T-helper 2 cell treated with Interferon-gamma antibody and Interleukin-4, amounts not matched to agents 100 ng/mL and 5 ng/mL, for 36 hours (primary cell): ENCODE results near the gene ATP8B1. TPM values are rescaled to one million over a fixed set of nuclear protein-coding genes. Genes with fewer than 3 reads are reported as not detected.

ENCODE experiments used
- intact Hi-C: fragments of 100-400 bp; cut with micrococcal nuclease; formaldehyde crosslinking; loops from one replicate; pipeline ENCODE4 v1.15.1; 2023
- total RNA-seq: library from RNA; stranded (reverse); gene quantifications from 2 replicates; pipeline ENCODE4 v1.2.3, GENCODE V29; 2022

Gene ATP8B1
- total RNA-seq, 1 donor from 2014 or later: not detected

DNA sequence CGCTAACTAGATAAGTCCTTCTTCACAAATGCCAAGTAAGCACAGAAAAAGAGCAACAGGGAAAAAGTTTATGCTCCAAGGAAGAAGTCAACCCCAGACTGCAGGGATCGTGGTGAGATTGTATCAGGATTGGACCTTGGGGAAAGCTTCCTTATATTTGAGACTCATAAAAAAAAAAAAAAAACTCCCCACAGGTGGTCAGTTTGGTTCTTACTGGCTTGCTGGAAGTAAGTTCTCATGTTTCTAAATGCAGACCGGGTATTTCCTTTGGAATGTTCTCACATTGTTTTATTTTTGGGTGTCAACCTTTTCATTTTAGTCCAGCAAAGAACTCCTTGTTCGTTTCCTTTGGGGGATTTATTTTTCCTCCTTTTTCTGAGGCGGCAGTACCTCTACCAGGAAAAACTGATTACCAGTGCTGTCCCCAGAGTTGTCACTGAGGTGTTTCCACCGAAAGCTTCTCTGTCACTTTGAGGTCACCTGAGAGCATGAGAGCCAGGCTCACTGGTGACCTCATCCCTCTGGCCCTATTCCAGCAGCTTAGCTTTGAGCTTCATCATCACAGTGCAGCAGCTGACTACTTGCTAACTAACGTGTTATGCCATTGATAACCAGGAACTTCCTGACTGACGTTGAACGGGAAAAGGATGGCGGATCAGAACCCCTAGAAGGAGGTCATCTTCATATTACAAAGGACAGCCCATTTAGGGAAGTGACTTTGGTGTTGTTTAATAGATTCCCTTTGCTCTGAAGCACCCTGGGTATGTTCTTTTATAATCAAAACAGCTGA lies 16.8 kb upstream of the ATP8B1 start:
- intact Hi-C loops: no loop called here

DNA sequence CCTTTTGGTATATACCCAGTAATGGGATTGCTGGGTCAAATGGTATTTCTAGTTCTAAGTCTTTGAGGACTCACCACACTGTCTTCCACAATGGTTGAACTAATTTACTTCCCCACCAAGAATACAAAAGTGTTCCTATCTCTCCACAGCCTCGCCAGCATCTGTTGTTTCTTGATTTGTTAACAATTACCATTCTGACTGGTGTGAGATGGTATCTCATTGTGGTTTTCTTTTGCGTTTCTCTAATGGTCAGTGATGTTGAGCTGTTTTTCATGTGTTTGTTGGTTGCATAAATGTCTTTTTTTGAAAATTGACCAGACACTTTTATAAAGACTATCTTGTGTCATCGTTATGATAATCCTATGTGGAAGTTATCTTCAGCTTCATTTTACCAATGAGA lies 16.0 kb upstream of the ATP8B1 start:
- intact Hi-C loops: no loop called here

DNA sequence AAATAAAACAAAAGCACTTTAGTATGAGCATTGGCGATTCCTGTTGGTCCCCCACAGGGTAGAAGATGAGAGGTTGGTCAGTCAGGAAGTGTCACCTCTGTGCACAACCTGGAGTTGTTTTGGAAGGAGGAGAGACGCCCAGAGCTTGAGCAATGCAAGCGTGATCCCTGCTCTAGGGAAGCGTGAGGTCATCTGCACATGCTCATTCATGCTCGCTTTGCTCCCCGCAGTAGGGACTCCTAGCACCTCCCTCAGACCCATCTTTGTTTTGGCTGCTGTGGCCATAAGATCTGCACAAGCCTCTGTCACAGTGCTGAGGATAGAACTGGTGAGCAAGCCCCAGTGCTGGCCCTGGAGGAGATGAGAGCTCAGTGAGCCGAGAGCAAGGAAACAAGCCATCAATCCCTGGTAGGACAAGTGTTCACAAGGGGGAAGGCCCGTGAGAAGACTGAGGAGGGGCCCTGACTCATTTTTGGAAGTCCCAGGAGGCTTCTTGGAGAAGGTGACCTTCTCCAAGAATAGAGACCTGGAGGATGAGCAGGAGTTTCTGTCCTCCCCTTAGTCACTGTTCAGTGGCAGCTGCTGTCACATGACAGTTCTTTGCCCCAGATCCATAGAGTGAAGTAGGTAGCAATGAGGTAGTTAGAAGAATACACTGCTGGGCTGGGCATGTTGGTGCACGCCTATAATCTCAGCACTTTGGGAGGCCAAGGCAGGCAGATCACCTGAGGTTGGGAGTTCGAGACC lies 13.3 kb upstream of the ATP8B1 start:
- intact Hi-C loops: no loop called here

DNA sequence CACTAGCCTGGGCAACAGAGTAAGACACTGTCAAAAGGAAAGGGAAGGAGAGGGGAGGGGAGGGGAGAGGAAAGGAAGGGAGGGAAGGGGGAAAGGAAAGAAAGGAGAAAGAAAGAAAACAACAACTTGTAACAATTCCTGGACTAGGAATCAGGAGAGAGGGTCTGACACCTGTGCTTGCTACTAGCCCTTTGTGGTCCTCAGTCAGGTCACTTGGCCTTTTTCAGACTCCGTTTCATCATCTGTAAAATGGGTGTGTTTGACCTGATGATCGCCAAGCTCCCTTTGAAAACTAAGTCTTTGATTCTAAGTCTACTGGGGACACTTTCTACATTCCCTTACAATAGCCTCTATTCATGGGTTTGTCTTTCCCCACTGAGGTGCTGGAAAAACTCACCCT lies 11.4 kb upstream of the ATP8B1 start:
- intact Hi-C loops: no loop called here

DNA sequence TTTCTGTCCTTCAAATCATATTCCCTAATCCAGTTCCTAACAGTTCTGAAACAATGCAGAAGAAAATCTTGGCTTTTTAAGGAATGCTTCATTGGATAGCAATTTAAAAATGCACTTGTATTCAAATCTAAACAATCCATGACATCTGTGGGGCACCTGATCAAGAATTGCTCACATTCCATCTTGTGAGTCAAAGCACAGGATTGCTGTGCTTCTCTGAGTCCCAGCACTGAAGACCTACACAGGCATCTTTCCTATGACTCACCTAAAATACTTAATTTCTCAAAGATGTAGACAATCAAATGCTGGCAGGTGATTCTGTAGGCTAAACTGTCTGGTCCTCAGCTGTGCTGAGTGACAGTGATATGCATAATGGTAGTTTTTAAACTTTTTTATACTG lies 10.1 kb upstream of the ATP8B1 start:
- intact Hi-C loops: no loop called here

DNA sequence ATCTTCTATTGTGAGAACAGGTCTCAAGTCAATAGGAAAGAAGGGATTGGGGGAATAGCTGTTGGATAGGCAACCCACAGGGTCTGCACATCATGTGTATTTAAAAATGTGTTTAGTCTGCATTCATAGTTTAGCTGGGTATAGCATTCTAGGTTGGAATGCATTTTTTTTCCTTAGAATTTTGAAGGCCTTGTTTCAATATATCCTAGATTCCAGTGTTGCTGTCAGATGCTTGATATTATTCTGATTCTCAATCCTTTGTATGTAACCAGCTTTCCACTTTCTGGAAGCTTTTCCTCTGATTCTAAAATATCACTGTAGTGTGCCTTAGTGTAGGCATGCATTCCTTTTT lies 9.0 kb upstream of the ATP8B1 start:
- intact Hi-C loops: no loop called here

DNA sequence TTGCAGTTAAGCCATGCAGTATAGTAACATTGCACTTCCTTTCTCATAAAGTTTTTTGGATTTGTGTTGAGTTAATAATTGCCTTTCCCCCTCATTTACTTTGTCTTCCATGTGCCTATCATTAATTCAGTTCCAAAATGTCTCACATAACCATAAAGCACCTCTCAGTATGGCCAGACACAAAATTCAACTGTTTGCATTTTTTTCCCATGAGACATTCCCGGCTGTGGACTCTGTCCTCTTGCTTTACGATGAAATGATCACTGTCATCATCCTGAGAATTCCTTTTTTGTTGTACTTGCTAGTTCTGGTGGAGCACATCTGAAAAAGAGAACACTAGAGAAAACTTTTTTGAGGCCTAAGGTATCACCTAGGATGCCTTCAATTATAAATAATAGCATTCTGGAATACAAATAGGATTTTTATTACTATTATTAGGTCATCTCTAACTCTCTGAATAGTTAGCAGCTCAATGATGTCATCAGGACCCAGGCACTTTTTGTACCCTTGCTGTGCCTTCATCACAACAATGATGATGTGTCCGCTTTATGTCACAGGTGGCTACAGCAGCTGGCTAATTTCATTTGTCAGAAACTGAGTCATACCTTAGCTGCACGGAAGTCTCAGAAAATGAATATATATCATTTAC lies 8.5 kb upstream of the ATP8B1 start:
- intact Hi-C loops: no loop called here

DNA sequence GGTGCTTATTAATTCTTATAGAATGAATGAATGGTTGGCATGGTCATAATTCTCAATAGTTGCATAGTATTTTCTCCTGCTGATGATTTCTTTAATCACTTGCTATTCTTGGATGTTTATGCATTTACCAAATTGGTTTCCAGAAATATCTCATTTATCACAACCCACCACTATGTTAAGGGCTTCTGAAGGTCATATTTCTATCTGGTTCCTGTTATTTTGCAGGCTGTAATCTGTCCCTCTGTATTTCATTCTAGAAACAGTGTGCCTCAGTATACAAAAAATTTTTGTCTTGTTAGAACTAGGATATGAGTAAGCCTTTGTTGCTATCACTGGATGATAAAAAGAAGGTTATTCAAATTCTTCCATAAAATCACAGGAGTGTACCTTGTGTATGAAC lies 6.1 kb upstream of the ATP8B1 start:
- intact Hi-C loops: no loop called here

DNA sequence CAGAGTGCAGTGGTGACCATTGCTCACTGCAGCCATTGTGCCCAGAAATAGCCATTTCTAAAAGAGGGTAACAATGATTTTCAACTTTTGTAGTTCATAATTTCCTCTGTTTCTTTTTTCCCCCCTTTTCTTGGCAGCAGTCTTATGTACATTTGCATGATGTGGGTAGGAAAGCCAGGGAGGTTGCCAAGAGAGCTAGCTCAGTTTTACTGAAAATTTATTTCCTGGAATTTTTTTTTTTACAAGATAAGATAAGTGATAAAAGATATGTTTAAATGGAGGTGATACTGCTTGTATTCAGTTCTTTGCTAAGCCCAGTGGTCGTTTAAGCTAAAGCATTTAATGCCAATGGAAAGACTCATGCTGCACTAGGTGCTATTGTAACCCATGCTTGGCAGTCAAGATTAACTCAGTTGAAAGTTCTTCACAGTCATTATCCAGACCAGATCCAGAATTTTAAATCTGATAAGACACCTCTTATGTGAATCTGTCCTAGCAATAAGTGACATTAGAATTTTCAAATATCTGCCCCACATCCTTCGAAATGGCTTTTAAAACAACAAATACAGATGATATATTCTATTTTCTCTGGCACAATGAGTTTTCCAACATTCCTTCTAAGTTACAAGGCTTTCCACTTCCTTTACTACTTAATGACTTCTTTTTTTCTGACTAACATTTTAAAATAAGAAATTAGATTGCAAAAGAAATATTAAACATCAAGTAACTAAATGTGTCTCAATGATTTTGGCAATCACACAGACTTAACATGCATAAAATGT lies 4.4 kb upstream of the ATP8B1 start:
- intact Hi-C loops: no loop called here

DNA sequence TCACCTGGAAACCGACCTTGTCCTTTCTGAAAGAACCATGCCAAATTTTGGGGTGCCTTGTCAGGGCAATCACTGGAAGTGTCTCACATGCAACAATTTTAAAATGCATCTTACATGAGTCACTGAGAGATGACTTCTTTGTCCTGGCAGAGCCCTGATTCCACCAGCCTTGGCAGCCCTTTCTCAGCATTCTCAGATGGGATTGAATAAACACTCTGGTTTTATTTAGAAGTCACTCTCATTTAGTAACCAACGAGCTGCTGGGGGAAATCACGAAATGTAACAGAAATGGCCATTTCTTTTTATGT lies 3.8 kb upstream of the ATP8B1 start:
- intact Hi-C loops: no loop called here

DNA sequence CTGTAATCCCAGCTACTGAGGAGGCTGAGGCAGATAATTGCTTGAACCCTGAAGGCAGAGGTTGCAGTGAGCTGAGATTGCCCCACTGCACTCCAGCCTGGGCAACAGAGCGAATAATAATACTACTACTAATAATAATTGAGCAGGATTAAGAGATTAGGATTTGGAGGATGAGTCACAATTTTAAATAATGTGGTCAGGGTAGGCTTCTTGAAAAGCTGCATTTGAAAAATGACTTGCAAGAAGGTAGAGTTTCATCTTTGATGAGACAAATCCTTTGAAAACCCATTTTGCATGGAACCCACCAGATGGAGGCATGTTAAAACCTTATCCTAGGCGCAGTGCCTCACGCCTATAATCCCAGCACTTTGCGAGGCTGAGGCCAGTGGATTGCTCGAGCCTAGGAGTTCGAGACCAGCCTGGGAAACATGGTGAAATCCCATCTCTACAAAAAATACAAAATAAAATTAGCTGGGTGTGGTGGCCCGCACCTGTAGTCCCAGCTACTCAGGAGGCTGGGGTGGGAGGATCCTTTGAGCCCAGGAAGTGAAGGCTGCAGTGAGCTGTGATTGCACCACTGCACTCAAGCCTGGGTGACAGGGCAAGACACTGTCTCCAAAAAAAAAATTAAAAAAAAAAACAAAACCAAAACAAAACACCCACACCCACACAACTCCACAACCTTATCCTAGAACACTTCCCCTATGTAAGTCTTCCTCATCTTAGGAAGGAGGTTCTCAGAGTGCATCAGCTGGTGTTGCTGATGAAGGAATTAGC lies 3.3 kb upstream of the ATP8B1 start:
- intact Hi-C loops: no loop called here

DNA sequence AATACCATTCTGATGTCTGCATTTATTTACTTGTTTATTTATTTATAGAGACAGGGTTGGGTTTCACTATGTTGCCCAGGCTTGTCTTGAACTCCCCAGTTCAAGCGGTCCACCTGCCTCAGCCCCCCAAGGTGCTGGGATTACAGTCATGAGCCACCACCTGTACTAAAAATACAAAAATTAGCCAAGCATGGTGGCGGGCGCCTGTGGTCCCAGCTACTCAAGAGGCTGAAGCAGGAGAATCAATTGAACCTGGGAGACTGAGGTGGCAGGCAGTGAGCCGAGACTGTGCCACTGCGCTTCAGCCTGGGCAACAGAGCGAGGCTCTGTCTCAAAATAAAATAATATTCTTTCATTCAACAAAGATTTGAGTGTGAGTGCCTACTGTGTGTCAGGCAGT lies 2.0 kb upstream of the ATP8B1 start:
- intact Hi-C loops: no loop called here

DNA sequence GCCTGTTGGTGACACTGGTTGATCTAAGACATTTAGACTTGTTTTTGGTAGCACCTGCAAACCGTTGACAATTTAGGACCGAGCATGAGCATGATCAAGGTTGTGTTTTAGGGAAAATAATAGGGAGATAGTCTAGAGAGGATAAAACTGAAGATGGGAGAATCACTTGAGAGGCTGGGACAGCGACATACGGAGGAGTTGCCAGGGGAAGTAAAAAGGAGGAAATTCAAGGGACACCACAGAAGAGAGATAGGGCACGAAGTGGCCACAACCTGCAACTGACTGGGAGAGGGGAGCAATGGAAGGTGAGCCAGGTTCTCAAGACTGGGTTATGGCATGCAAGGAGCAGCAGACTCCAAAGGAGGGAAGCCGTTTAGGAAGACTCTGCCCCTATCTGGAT lies 1.4 kb upstream of the ATP8B1 start:
- intact Hi-C loops: no loop called here

DNA sequence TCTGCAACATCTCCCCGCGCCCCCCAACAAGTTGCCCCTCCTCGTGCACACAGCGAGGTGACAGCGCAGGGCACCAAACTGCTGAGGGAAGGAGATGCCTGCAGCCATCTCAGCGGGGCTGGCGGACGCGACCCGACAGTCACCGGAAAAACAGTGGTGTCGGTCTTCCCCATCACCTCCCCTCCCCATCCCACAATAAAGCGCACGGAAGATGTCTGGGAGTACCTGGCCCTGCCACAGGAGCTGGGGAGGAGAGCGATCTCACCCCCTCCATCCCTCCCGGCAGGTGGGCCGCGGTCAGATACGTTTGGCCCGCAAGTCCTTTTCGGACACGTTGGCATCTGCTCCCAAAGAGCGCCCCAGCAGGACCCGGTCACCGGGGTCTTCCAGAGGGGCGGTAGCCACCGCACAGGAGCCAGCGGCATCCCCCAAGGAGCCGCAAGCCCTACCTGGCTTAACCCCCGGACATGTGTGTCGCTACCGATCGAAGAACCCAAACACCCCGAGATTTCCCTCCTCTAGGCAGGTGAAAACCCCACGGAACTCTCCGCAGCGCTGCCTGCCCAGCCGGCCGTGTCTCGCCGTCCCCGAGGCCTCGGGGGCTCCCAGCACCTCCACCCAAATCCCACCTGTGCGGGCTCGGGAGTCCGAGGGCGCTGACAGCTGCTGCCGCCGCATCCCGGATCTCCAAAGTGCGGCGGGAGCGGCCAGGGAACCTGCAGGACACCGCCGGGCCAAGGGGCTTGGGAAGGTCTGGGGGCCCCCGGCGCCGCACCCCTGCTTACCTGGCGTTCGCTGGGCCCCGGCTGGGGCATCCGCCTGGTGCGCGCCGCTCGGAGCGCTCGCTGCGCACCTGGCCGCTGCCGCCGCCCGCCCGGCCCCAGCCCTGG lies 657 bp downstream of the ATP8B1 start:
- intact Hi-C loops: no loop called here

DNA sequence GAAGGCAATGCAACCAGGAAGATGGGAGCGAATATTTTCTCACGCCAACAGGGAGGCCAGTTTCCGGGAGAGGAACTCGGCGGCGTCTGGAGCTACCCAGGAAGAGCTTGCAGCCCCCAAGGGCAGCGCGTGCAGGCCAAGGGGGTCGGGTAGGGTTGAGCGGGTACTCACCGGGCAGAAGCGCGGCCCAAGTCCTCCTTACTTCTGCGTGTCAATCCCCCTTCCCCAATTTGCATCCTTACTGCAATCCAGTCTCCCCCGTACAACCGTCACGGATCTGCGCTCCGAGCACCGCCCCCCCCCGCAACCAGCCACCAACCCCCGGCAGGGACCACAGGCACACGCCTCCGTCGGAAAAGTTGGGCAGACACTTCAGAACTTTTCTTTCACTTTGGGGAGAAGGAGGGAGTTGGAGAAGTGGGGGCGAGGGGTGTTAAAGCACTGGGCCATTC lies 1.3 kb downstream of the ATP8B1 start:
- intact Hi-C loops: no loop called here

DNA sequence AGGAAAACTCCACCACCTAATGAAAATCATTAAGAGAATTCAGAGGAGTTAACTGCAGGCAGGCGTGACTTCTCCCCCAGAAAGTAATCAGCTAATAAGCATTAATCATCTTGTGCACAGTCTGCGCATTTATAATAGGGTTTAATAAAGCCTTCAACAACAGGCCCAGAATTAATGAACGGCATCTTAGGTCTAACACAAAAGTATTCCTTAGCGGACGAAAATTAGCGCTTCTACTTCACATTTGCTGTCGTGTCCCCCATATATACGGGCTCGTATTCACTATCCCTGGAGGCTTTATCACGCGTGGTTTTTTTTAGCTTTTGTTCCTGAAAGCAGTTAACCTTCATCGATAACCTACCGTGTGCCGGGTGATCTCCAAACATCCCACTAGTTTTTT lies 1.8 kb downstream of the ATP8B1 start:
- intact Hi-C loops: no loop called here

DNA sequence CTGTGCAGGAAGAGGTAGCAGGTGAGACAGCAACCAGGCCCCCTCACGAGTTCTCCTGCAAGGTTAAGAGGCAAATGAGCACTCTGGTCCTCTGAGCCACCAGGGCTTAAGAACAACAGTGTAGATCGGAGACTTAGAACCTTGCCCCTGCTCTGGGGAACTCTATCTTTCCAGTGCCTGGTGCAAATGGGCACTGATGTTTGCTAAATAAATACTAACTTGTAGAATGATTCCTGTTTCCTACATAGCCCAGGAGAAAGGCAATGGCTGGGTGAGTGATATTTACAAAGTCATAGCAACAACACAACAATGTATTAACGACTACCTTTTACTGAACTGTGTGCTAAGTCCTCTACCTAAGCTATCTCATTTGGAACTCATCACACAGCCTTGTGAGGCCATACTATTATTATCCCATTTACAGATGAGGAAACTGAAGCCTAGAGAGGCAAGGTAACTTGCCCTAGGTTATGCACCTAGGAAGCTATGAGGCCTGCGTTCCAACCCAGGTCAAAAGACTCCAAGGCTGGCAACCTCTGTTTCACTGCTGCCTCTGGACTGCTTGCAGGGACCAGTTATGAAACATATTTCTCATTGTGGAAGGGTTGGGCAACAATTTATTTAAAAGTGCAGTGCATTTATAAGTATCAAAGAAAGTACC lies 4.3 kb downstream of the ATP8B1 start:
- intact Hi-C loops: no loop called here

DNA sequence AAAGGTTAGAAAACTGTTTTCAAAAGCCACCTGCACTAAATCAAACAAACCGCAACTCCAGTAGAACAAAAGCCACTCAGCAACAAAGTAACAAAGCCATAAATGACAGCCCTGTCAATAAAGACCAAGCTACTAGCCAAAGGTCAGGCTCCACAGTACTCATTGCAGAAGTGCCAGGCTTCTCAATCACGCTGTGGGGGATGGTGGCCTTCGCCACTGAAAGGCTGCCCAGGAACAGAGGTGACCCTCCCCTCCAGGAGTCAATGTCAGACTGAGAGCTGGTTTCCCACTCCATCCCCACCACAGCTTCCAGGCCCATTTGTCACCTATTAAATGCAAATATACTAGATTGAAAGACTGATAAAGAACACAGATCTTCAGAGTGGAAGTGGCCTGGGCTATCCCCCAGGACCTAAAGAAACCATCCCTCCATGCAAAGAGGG lies 5.9 kb downstream of the ATP8B1 start:
- intact Hi-C loops: no loop called here

DNA sequence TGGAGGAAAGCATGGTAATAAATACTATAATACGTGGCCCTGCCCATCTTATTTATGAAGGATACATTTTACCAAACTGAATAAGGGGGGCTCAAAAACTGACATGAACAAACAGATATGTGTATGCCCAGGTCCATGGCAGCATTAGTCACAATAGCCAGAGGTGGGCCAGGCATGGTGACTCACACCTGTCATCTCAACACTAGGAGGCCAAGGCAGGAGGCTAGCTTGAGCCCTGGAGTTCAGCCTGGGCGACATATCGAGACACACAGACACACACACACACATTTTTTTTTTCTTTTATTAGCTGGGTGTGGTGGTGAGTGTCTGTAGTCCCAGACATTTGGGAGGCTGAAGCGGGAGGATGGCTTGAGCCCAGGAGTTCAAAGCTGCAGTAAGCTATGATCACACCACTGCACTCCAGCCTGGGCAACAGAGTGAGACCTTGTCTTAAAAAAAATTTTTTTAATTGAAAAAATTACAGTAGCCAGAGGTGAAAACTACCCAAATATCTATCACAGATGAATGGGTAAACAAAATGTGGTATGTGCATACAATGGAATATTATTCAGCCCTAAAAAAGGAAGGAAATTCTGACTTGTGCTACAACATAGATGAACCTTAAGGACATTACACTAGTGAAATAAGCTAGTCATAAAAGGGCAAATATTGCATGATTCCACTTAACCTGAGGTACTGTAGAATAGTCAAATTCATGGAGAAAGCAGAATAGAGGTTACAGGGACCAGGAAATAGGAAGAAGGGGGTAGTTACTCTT lies 8.0 kb downstream of the ATP8B1 start:
- intact Hi-C loops: no loop called here
